ENCODE measurements around the gene PFKFB4. TPM values are rescaled to one million over a fixed set of nuclear protein-coding genes. Genes with fewer than 3 reads are reported as not detected.

PFKFB4 gene
- polyA plus RNA-seq, 1 of the 3 experiments (the other 2 are of a cell fraction) = 5.7 TPM

DNA sequence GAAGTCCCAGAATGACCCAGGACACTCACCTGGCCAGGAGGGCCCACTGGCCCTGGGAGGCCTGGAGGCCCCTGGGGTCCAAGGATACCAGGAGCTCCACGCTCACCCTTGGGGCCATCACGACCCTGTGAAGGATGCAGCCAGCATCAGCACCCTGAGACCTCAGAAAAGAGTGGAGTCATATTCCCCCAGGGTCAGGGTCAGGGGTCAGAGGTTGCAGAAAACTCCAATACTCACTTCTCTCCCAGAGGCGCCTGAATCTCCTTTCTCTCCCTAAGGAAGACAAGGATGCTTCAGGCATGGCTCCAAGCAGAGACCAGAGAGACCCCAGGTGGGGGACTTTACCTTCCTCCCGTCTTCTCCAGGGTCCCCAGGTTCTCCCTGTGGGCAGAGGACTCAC is 20.0 kb upstream of the PFKFB4 start:
- no peak overlapping the region for H3K4me2 ChIP-seq
- POLR2A ChIA-PET = no interaction called here
- no peaks in the 10 kb centered on the region for H3K9me2 ChIP-seq
- WGBS (ENCODE audit: low lambda C conversion rate) = 87% methylated on average over 2 of the region's 4 CpGs
- CTCF ChIA-PET = interaction anchor here (0.7 to 1.1 kb wide), 2 partner anchors 12 to 28 kb away, joined by 3 read pairs; no protein-coding TSS in a partner anchor
- no peak for TF ChIP-seq SIN3A (IDR thresholded peaks at IDR 0.05; ENCODE audit: borderline replicate concordance, low read depth, low read length)
- TF ChIP-seq FOSL2 (IDR thresholded peaks at IDR 0.05; ENCODE audit: borderline replicate concordance, low read depth) = no peak
- TF ChIP-seq NFIC (IDR thresholded peaks at IDR 0.05; ENCODE audit: borderline replicate concordance) = no peak
- no peak for TF ChIP-seq MXI1 (IDR thresholded peaks at IDR 0.05; ENCODE audit: low read depth, low read length)
- TF ChIP-seq TCF12 (IDR thresholded peaks at IDR 0.05) = no peak
- no peak for TF ChIP-seq NRF1 (IDR thresholded peaks at IDR 0.05; ENCODE audit: low read depth, low read length)
- TF ChIP-seq GABPA (IDR thresholded peaks at IDR 0.05; ENCODE audit: low read depth) = no peak
- TF ChIP-seq SMC3 (IDR thresholded peaks at IDR 0.05; ENCODE audit: low read depth, low read length) = no peak
- no peak overlapping the region for H3K27ac ChIP-seq (ENCODE audit: low read depth in 2 of 2, low read length in 1 of 2)
- H3K36me3 ChIP-seq (replicated peaks in 1 of 2; ENCODE audit: control insufficient read depth in 1 of 2, insufficient read depth in 2 of 2, low read length in 1 of 2) = no peaks in the 10 kb centered on the region
- no peak overlapping the region for H3K9ac ChIP-seq
- H3K9me3 ChIP-seq = no peaks in the 10 kb centered on the region
- DNase-seq = no peak
- H3K4me1 ChIP-seq (ENCODE audit: control insufficient read depth in 1 of 2, insufficient read depth in 2 of 2, low read depth in 1 of 2, low read length in 1 of 2) = no peaks in the 10 kb centered on the region
- no peaks in the 10 kb centered on the region for H3K79me2 ChIP-seq (ENCODE audit: insufficient read depth)
- H2AFZ ChIP-seq (ENCODE audit: low read depth) = no peak overlapping the region
- H3K27me3 ChIP-seq (ENCODE audit: insufficient read depth) = no peaks in the 10 kb centered on the region
- no peak overlapping the region for H3K4me3 ChIP-seq (ENCODE audit: low read depth in 2 of 2, low read length in 1 of 2)
- H4K20me1 ChIP-seq (ENCODE audit: insufficient read depth) = no peaks in the 10 kb centered on the region
- no peaks in the 10 kb centered on the region for H3F3A ChIP-seq (replicated peaks; ENCODE audit: insufficient read depth)

DNA sequence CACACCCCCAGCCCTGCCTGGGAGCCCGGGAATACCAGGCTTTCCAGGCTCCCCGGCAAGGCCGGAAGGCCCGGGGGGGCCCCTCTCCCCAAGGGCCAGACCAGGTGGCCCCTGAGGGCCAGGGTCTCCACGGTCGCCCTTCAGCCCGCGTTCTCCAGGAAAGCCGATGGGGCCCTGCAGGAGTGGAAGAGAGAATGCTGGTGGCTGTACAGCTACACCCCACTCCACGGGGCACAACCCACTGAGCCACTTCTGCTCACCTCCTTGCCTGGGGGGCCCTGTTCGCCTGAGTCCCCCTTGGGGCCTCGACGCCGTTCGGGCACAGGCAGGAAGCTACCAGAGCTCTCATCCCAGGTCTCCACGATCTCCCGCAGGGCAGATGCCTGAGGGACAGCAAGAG is 18.8 kb upstream of the PFKFB4 start:
- DNase-seq = no peak
- Histone ChIP-seq H3K4me3 (ENCODE audit: low read depth in 2 of 2, low read length in 1 of 2) (no peak overlapping the region), H3K9me2 (no peaks in the 10 kb centered on the region), H3F3A (replicated peaks; ENCODE audit: insufficient read depth) (no peaks in the 10 kb centered on the region), H3K9me3 (no peaks in the 10 kb centered on the region), H3K4me2 (no peak overlapping the region), H3K36me3 (replicated peaks in 1 of 2; ENCODE audit: control insufficient read depth in 1 of 2, insufficient read depth in 2 of 2, low read length in 1 of 2) (no peaks in the 10 kb centered on the region), H3K27ac (ENCODE audit: low read depth in 2 of 2, low read length in 1 of 2) (no peak overlapping the region), H3K4me1 (ENCODE audit: control insufficient read depth in 1 of 2, insufficient read depth in 2 of 2, low read depth in 1 of 2, low read length in 1 of 2) (no peaks in the 10 kb centered on the region), H3K9ac (no peak overlapping the region), H3K27me3 (ENCODE audit: insufficient read depth) (no peaks in the 10 kb centered on the region), H3K79me2 (ENCODE audit: insufficient read depth) (no peaks in the 10 kb centered on the region), H4K20me1 (ENCODE audit: insufficient read depth) (no peaks in the 10 kb centered on the region), H2AFZ (ENCODE audit: low read depth) (no peak overlapping the region)
- CTCF ChIA-PET = no interaction called here
- POLR2A ChIA-PET = interaction anchor here (0.6 kb wide), 1 partner anchor 226 kb away, joined by 3 read pairs; no protein-coding TSS in a partner anchor
- 71% methylated on average over 2 of the region's 17 CpGs for WGBS (ENCODE audit: low lambda C conversion rate)
- TF ChIP-seq GATA2 (CRISPR knock-in tag; IDR thresholded peaks at IDR 0.05) = no peak
- TF ChIP-seq RAD21 (IDR thresholded peaks at IDR 0.05; ENCODE audit: low read length) = no peak
- TF ChIP-seq TCF12 (IDR thresholded peaks at IDR 0.05) = no peak
- no peak for TF ChIP-seq POLR2AphosphoS5 (IDR thresholded peaks at IDR 0.05; ENCODE audit: low read depth, low read length)
- TF ChIP-seq MEF2A (IDR thresholded peaks at IDR 0.05; ENCODE audit: borderline replicate concordance, low read depth) = no peak
- no peak for TF ChIP-seq RXRA (IDR thresholded peaks at IDR 0.05; ENCODE audit: borderline replicate concordance, low read depth)
- TF ChIP-seq GABPA (IDR thresholded peaks at IDR 0.05; ENCODE audit: low read depth) = no peak
- TF ChIP-seq YY1 (IDR thresholded peaks at IDR 0.05; ENCODE audit: low read depth) = no peak
- no peak for TF ChIP-seq CHD2 (IDR thresholded peaks at IDR 0.05; ENCODE audit: low read length, partially characterized antibody)
- TF ChIP-seq PBX3 (IDR thresholded peaks at IDR 0.05) = no peak
- TF ChIP-seq, protein P1, sequence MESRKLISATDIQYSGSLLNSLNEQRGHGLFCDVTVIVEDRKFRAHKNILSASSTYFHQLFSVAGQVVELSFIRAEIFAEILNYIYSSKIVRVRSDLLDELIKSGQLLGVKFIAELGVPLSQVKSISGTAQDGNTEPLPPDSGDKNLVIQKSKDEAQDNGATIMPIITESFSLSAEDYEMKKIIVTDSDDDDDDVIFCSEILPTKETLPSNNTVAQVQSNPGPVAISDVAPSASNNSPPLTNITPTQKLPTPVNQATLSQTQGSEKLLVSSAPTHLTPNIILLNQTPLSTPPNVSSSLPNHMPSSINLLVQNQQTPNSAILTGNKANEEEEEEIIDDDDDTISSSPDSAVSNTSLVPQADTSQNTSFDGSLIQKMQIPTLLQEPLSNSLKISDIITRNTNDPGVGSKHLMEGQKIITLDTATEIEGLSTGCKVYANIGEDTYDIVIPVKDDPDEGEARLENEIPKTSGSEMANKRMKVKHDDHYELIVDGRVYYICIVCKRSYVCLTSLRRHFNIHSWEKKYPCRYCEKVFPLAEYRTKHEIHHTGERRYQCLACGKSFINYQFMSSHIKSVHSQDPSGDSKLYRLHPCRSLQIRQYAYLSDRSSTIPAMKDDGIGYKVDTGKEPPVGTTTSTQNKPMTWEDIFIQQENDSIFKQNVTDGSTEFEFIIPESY (IDR thresholded peaks at IDR 0.05; ENCODE audit: borderline replicate concordance, low read depth) = no peak
- no peak for TF ChIP-seq REST (IDR thresholded peaks at IDR 0.05; ENCODE audit: low read depth, low read length)
- no peak for TF ChIP-seq RCOR1 (IDR thresholded peaks at IDR 0.05; ENCODE audit: low read length)
- no peak for TF ChIP-seq ELF1 (IDR thresholded peaks at IDR 0.05)
- no peak for TF ChIP-seq FOXM1 (IDR thresholded peaks at IDR 0.05; ENCODE audit: low read depth)
- TF ChIP-seq NFIC (IDR thresholded peaks at IDR 0.05; ENCODE audit: borderline replicate concordance) = no peak
- no peak for TF ChIP-seq NRF1 (IDR thresholded peaks at IDR 0.05; ENCODE audit: low read depth, low read length)
- TF ChIP-seq MAX (IDR thresholded peaks at IDR 0.05; ENCODE audit: low read depth) = no peak
